HEK293 (cell line): Measurements from ENCODE around the gene TMC4.
A peak's percentile ranks its signal among the peaks of the same experiment; 100 is the strongest.

ENCODE experiments used
- EGR2 ChIP-seq: fragments of 450-650 bp; formaldehyde crosslinking; IDR thresholded peaks from 2 replicates; pipeline ENCODE4 v1.5.1; 2016; ENCODE audit warnings: low read depth, missing biosample characterization, missing genetic modification characterization
- FEZF1 ChIP-seq: fragments of 450-650 bp; formaldehyde crosslinking; IDR thresholded peaks from 2 replicates; pipeline ENCODE4 v1.5.1; 2016; ENCODE audit warnings: missing biosample characterization, missing genetic modification characterization
- GFI1B ChIP-seq: fragments of 450-650 bp; formaldehyde crosslinking; IDR thresholded peaks from 2 replicates; pipeline ENCODE4 v1.5.1; 2016; ENCODE audit warnings: missing biosample characterization, missing genetic modification characterization
- GLIS2 ChIP-seq: fragments of 450-650 bp; formaldehyde crosslinking; IDR thresholded peaks from 2 replicates; pipeline ENCODE4 v1.5.1; 2016; ENCODE audit warnings: missing biosample characterization, missing genetic modification characterization
- HOXD13 ChIP-seq: sonication (generic); formaldehyde crosslinking; IDR thresholded peaks from 2 replicates; pipeline ENCODE4 v1.8.0; 2022; ENCODE audit warnings: missing genetic modification reagents, borderline replicate concordance
- KLF10 ChIP-seq: fragments of 450-650 bp; IDR thresholded peaks from 2 replicates; pipeline ENCODE4 v1.5.1; 2018; ENCODE audit warnings: missing biosample characterization, mild to moderate bottlenecking, missing genetic modification characterization
- KLF9 ChIP-seq: fragments of 450-650 bp; formaldehyde crosslinking; IDR thresholded peaks from 2 replicates; pipeline ENCODE4 v1.5.1; 2016; ENCODE audit warnings: missing biosample characterization, missing genetic modification characterization, low read depth
- RBAK ChIP-seq: fragments of 450-650 bp; formaldehyde crosslinking; IDR thresholded peaks from 2 replicates; pipeline ENCODE4 v1.5.1; 2016; ENCODE audit warnings: missing biosample characterization, missing genetic modification characterization
- SETDB1 ChIP-seq: IDR thresholded peaks from one replicate; pipeline ENCODE4 v1.6.1; 2017; ENCODE audit warnings: mild to moderate bottlenecking, low read length, moderate library complexity, mixed read lengths; ENCODE audit not compliant: insufficient read length
- TRIM28 ChIP-seq: IDR thresholded peaks from 2 replicates; pipeline ENCODE4 v1.6.1; 2011; ENCODE audit warnings: low read length, control low read depth, borderline replicate concordance
- WT1 ChIP-seq: fragments of 450-650 bp; formaldehyde crosslinking; IDR thresholded peaks from 2 replicates; pipeline ENCODE4 v1.5.1; 2016; ENCODE audit warnings: missing biosample characterization, missing genetic modification characterization
- YY2 ChIP-seq: fragments of 450-650 bp; formaldehyde crosslinking; IDR thresholded peaks from 2 replicates; pipeline ENCODE4 v1.5.1; 2016; ENCODE audit warnings: missing biosample characterization, missing genetic modification characterization
- ZBTB21 ChIP-seq: fragments of 450-650 bp; formaldehyde crosslinking; IDR thresholded peaks from 2 replicates; pipeline ENCODE4 v1.5.1; 2017; ENCODE audit warnings: missing biosample characterization, missing genetic modification characterization
- ZNF114 ChIP-seq: fragments of 450-650 bp; formaldehyde crosslinking; IDR thresholded peaks from 2 replicates; pipeline ENCODE4 v1.5.0; 2017; ENCODE audit warnings: missing biosample characterization, missing genetic modification characterization
- ZNF292 ChIP-seq: fragments of 450-650 bp; formaldehyde crosslinking; IDR thresholded peaks from 2 replicates; pipeline ENCODE4 v1.5.1; 2016; ENCODE audit warnings: low read depth, missing biosample characterization, missing genetic modification characterization, borderline replicate concordance
- ZNF391 ChIP-seq: fragments of 450-650 bp; formaldehyde crosslinking; IDR thresholded peaks from 2 replicates; pipeline ENCODE4 v1.5.1; 2016; ENCODE audit warnings: low read depth, missing biosample characterization, missing genetic modification characterization, borderline replicate concordance
- ZNF558 ChIP-seq: fragments of 450-650 bp; formaldehyde crosslinking; IDR thresholded peaks from 2 replicates; pipeline ENCODE4 v1.5.1; 2016; ENCODE audit warnings: missing biosample characterization, missing genetic modification characterization
- ZNF571 ChIP-seq: fragments of 450-650 bp; formaldehyde crosslinking; IDR thresholded peaks from 2 replicates; pipeline ENCODE4 v1.5.0; 2017; ENCODE audit warnings: missing biosample characterization, missing genetic modification characterization
- ZNF654 ChIP-seq: fragments of 450-650 bp; formaldehyde crosslinking; IDR thresholded peaks from 2 replicates; pipeline ENCODE4 v1.5.1; 2016; ENCODE audit warnings: low read depth, missing biosample characterization, missing genetic modification characterization
- ZNF747 ChIP-seq: fragments of 450-650 bp; formaldehyde crosslinking; IDR thresholded peaks from 2 replicates; pipeline ENCODE4 v1.5.1; 2016; ENCODE audit warnings: missing biosample characterization, missing genetic modification characterization
- ZSCAN16 ChIP-seq: fragments of 450-650 bp; formaldehyde crosslinking; IDR thresholded peaks from 2 replicates; pipeline ENCODE4 v1.5.1; 2016; ENCODE audit warnings: missing biosample characterization, missing genetic modification characterization
- TF ChIP-seq, protein P1 (sequence below): fragments of 450-650 bp; formaldehyde crosslinking; IDR thresholded peaks from 2 replicates; pipeline ENCODE4 v1.5.1; 2017; ENCODE audit warnings: missing biosample characterization, missing genetic modification characterization
- TF ChIP-seq, protein P2 (sequence below): fragments of 450-650 bp; formaldehyde crosslinking; IDR thresholded peaks from 2 replicates; pipeline ENCODE4 v1.5.1; 2016; ENCODE audit warnings: missing biosample characterization, missing genetic modification characterization, borderline replicate concordance
- TF ChIP-seq, protein P3 (sequence below): fragments of 450-650 bp; IDR thresholded peaks from 2 replicates; pipeline ENCODE4 v1.5.1; 2018; ENCODE audit warnings: missing biosample characterization, missing genetic modification characterization
- TF ChIP-seq, protein P4 (sequence below): fragments of 450-650 bp; formaldehyde crosslinking; IDR thresholded peaks from 2 replicates; pipeline ENCODE4 v1.5.1; 2016; ENCODE audit warnings: missing biosample characterization, missing genetic modification characterization, low read depth
- TF ChIP-seq, protein P5 (sequence below): fragments of 450-650 bp; formaldehyde crosslinking; IDR thresholded peaks from 2 replicates; pipeline ENCODE4 v1.5.1; 2016; ENCODE audit warnings: missing biosample characterization, missing genetic modification characterization, borderline replicate concordance
- TF ChIP-seq, protein P6 (sequence below): sonication (generic); formaldehyde crosslinking; IDR thresholded peaks from 2 replicates; pipeline ENCODE4 v1.8.1; 2022; ENCODE audit warnings: mild to moderate bottlenecking, moderate library complexity, missing genetic modification reagents

Gene TMC4

DNA sequence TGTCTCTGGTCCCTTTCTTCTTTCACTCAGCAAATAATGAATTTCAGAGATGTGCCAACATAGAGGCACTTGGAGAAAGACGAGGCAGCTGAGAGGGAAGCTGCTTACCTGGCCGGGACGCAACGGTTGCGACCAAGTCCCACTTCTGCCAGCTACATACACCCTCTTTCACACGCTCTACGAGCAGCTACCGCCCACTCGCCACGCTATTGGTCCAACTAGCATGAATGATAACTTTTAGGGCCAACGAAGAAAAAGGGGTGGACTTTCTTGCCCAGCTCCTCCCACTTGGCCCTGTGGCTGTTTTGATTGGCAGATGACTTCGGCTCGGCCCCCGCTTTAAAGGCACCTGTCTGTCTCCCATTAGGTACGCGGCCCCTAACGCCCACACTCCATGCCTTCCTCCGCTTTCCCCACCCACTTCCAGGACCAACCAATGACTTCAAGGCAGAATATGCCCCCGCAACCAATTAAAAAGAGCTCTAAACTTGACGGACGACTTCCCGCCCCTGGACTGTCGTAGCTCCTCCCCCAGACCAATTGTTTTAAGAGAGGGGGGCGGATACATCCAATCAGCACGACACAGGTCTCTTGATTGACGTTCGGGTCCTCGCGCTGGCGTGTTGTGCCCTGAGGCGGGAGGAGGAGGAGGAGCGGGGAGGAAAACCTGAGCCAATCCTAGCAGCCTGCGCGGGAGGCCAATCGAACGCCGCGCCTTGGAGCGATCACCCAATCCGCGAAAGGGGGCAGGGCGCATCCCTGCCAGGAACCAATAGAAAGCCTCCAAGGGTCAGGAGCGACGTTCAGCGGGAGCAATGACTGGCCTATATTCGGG is 35.9 kb downstream of the TMC4 start (continued):
- TF ChIP-seq ZNF747 (tag by site-specific recombination) (no peak), ZNF292 (tag by site-specific recombination) (no peak), GFI1B (tag by site-specific recombination) (no peak), ZNF571 (tag by site-specific recombination) (no peak), FEZF1 (no peak), EGR2 (tag by site-specific recombination) (peak; percentile 94), WT1 (tag by site-specific recombination) (no peak), ZNF114 (tag by site-specific recombination) (no peak), ZNF654 (tag by site-specific recombination) (no peak), KLF9 (tag by site-specific recombination) (peak; percentile 75; the same call in 1 of the 2 replicates), ZNF391 (tag by site-specific recombination) (no peak), YY2 (no peak), ZNF558 (no peak), RBAK (tag by site-specific recombination) (no peak), HOXD13 (CRISPR knock-in tag) (no peak), KLF10 (no peak), TRIM28 (no peak), SETDB1 (no peak), ZBTB21 (tag by site-specific recombination) (no peak), ZSCAN16 (no peak), GLIS2 (tag by site-specific recombination) (0 out of 2 replicates have a peak, but pooled peaks have one; percentile 15)
- TF ChIP-seq, protein P1, sequence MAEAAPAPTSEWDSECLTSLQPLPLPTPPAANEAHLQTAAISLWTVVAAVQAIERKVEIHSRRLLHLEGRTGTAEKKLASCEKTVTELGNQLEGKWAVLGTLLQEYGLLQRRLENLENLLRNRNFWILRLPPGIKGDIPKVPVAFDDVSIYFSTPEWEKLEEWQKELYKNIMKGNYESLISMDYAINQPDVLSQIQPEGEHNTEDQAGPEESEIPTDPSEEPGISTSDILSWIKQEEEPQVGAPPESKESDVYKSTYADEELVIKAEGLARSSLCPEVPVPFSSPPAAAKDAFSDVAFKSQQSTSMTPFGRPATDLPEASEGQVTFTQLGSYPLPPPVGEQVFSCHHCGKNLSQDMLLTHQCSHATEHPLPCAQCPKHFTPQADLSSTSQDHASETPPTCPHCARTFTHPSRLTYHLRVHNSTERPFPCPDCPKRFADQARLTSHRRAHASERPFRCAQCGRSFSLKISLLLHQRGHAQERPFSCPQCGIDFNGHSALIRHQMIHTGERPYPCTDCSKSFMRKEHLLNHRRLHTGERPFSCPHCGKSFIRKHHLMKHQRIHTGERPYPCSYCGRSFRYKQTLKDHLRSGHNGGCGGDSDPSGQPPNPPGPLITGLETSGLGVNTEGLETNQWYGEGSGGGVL (tag by site-specific recombination), result no peak
- TF ChIP-seq, protein P2, sequence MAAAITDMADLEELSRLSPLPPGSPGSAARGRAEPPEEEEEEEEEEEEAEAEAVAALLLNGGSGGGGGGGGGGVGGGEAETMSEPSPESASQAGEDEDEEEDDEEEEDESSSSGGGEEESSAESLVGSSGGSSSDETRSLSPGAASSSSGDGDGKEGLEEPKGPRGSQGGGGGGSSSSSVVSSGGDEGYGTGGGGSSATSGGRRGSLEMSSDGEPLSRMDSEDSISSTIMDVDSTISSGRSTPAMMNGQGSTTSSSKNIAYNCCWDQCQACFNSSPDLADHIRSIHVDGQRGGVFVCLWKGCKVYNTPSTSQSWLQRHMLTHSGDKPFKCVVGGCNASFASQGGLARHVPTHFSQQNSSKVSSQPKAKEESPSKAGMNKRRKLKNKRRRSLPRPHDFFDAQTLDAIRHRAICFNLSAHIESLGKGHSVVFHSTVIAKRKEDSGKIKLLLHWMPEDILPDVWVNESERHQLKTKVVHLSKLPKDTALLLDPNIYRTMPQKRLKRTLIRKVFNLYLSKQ (tag by site-specific recombination), result no peak
- TF ChIP-seq, protein P3, sequence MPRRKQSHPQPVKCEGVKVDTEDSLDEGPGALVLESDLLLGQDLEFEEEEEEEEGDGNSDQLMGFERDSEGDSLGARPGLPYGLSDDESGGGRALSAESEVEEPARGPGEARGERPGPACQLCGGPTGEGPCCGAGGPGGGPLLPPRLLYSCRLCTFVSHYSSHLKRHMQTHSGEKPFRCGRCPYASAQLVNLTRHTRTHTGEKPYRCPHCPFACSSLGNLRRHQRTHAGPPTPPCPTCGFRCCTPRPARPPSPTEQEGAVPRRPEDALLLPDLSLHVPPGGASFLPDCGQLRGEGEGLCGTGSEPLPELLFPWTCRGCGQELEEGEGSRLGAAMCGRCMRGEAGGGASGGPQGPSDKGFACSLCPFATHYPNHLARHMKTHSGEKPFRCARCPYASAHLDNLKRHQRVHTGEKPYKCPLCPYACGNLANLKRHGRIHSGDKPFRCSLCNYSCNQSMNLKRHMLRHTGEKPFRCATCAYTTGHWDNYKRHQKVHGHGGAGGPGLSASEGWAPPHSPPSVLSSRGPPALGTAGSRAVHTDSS (tag by site-specific recombination), result peak; percentile 95
- TF ChIP-seq, protein P4, sequence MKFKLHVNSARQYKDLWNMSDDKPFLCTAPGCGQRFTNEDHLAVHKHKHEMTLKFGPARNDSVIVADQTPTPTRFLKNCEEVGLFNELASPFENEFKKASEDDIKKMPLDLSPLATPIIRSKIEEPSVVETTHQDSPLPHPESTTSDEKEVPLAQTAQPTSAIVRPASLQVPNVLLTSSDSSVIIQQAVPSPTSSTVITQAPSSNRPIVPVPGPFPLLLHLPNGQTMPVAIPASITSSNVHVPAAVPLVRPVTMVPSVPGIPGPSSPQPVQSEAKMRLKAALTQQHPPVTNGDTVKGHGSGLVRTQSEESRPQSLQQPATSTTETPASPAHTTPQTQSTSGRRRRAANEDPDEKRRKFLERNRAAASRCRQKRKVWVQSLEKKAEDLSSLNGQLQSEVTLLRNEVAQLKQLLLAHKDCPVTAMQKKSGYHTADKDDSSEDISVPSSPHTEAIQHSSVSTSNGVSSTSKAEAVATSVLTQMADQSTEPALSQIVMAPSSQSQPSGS (tag by site-specific recombination), result no peak
- TF ChIP-seq, protein P5, sequence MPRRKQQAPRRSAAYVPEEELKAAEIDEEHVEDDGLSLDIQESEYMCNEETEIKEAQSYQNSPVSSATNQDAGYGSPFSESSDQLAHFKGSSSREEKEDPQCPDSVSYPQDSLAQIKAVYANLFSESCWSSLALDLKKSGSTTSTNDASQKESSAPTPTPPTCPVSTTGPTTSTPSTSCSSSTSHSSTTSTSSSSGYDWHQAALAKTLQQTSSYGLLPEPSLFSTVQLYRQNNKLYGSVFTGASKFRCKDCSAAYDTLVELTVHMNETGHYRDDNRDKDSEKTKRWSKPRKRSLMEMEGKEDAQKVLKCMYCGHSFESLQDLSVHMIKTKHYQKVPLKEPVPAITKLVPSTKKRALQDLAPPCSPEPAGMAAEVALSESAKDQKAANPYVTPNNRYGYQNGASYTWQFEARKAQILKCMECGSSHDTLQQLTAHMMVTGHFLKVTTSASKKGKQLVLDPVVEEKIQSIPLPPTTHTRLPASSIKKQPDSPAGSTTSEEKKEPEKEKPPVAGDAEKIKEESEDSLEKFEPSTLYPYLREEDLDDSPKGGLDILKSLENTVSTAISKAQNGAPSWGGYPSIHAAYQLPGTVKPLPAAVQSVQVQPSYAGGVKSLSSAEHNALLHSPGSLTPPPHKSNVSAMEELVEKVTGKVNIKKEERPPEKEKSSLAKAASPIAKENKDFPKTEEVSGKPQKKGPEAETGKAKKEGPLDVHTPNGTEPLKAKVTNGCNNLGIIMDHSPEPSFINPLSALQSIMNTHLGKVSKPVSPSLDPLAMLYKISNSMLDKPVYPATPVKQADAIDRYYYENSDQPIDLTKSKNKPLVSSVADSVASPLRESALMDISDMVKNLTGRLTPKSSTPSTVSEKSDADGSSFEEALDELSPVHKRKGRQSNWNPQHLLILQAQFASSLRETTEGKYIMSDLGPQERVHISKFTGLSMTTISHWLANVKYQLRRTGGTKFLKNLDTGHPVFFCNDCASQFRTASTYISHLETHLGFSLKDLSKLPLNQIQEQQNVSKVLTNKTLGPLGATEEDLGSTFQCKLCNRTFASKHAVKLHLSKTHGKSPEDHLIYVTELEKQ (tag by site-specific recombination), result peak; percentile 55
- TF ChIP-seq, protein P6, sequence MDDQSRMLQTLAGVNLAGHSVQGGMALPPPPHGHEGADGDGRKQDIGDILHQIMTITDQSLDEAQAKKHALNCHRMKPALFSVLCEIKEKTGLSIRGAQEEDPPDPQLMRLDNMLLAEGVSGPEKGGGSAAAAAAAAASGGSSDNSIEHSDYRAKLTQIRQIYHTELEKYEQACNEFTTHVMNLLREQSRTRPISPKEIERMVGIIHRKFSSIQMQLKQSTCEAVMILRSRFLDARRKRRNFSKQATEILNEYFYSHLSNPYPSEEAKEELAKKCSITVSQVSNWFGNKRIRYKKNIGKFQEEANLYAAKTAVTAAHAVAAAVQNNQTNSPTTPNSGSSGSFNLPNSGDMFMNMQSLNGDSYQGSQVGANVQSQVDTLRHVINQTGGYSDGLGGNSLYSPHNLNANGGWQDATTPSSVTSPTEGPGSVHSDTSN (CRISPR knock-in tag), result peak; percentile 96; the same call in 1 of the 2 replicates
